Adipocyte (in vitro differentiated cells): ENCODE measurements around the gene COL16A1.

Experiments used
- DNase-seq: peaks from one replicate; pipeline ENCODE4 v3.0.0-alpha.2; 2015; ENCODE audit warnings: low read depth
- H3K27me3 ChIP-seq: replicated peaks from 2 replicates; pipeline ENCODE4 v1.7.0; 2013; ENCODE audit warnings: mild to moderate bottlenecking, low read length, moderate library complexity; ENCODE audit not compliant: control insufficient read depth, insufficient read depth
- H3K36me3 ChIP-seq: 2 replicates; pipeline ENCODE4 v1.7.0; 2013; ENCODE audit warnings: low read length, mild to moderate bottlenecking, moderate library complexity; ENCODE audit not compliant: control insufficient read depth, insufficient read depth, severe bottlenecking
- H3K4me1 ChIP-seq: 2 replicates; pipeline ENCODE4 v1.7.0; 2013; ENCODE audit warnings: mild to moderate bottlenecking, low read length, moderate library complexity; ENCODE audit not compliant: control insufficient read depth, insufficient read depth
- H3K4me3 ChIP-seq: 2 replicates; pipeline ENCODE4 v1.7.0; 2013; ENCODE audit warnings: mild to moderate bottlenecking, low read length, moderate library complexity
- H3K9ac ChIP-seq: 2 replicates; pipeline ENCODE4 v1.7.0; 2013; ENCODE audit warnings: mild to moderate bottlenecking, low read length, moderate library complexity
- H3K9me3 ChIP-seq: 2 replicates; pipeline ENCODE4 v1.7.0; 2013; ENCODE audit warnings: mild to moderate bottlenecking, low read length, moderate library complexity; ENCODE audit not compliant: control insufficient read depth

The COL16A1 gene

GRCh38 chr1:31617916-31618746 lies 85.7 kb downstream of the COL16A1 start:
- H3K9ac ChIP-seq = no peak overlapping the region
- peak; percentile 75 for DNase-seq
- no peaks in the 10 kb centered on the region for H3K9me3 ChIP-seq
- peak overlapping the region; percentile 69 for H3K4me3 ChIP-seq
- peaks cover 20% of the 10 kb centered on the region for H3K27me3 ChIP-seq
- H3K4me1 ChIP-seq = no peaks in the 10 kb centered on the region
- H3K36me3 ChIP-seq = no peaks in the 10 kb centered on the region

- Histone ChIP-seq H3K36me3 (no peaks in the 10 kb centered on the region), H3K27me3 (peaks cover 20% of the 10 kb centered on the region), H3K9me3 (no peaks in the 10 kb centered on the region), H3K4me3 (peak within 1 kb of the TSS; percentile 69), H3K4me1 (no peaks in the 10 kb centered on the region), H3K9ac (no peak within 1 kb of the TSS)
- DNase-seq = peak; percentile 9
Observed at GRCh38 chr1:31617218-31617915, 86.5 kb downstream of the COL16A1 start, which contains the start of gene HCRTR1. HCRTR1 (plus strand) TSS chr1:31617689; CDS start chr1:31619193, 1,504 bp downstream.

DNA sequence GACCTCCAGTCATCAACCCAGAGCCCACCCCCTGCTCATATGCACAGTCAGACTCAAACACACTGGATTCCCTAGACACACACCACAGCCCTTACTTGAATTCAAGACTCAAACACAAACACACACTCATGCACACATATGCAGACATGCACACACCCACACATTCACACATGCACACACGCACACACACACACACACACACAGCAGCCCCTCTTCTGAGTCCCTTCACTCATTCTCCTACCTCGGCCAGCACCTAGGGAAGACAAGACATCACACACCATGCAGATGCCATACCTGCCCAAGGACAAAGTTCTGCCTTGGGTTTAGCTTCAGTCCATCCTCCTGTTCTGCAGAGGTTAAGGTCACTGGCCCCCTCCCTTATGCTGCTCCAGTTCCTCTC lies 87.9 kb downstream of the COL16A1 start:
- Histone ChIP-seq H3K4me3 (no peak overlapping the region), H3K36me3 (no peaks in the 10 kb centered on the region), H3K9ac (no peak overlapping the region), H3K27me3 (peaks cover 20% of the 10 kb centered on the region), H3K4me1 (no peaks in the 10 kb centered on the region), H3K9me3 (no peaks in the 10 kb centered on the region)
- no peak for DNase-seq

DNA sequence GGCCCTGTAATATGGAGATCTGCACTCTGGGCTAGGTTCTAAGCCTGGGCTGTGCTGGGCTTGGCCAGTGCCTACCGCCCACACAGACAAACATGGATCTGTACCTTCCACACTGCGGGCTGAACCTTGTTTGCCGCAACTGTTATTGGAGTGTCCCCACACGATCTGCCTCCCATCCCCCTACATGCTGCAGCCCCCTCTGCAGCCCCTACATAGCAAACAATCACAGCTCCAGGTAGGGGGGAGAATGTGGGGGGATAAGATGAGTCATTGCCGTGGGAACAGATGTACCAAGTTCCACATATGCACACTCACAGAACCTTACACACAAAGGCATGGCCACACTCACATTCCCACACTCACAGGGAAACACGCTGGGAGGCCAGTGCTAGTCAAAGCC lies 88.4 kb downstream of the COL16A1 start:
- Histone ChIP-seq H3K36me3 (no peaks in the 10 kb centered on the region), H3K9ac (no peak overlapping the region), H3K4me1 (no peaks in the 10 kb centered on the region), H3K27me3 (peaks cover 20% of the 10 kb centered on the region), H3K9me3 (no peaks in the 10 kb centered on the region), H3K4me3 (no peak overlapping the region)
- no peak for DNase-seq

GRCh38 chr1:31614414-31615005 lies 89.3 kb downstream of the COL16A1 start:
- H3K9ac ChIP-seq = no peak overlapping the region
- no peaks in the 10 kb centered on the region for H3K36me3 ChIP-seq
- H3K4me1 ChIP-seq = no peaks in the 10 kb centered on the region

DNA sequence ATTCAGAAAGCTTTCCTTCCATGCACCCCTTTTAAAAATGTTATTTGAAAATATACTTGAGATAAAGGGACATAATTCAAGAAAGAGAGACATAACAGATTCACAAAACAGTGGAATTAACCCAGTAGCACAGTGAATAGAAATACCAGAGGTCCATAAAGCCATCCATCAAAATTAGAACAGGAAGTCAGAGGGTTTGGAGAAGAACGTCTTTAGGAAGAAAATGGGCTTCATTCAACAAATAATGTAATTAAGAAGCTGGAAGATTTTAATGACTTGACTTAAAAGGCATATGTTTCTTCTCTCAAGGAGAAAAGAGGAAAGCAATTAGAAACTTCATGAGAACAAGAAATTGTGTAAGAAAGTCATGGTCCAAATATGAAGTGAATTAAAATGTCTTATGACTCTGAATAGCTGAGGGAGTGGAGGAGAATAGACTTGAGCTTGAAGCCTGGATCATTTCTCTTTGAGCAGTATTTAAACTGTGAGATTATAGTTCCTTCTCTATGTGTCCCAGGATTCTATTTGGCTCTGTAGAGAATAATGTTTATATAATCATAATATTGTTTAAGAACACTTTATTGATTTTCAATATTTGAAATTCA lies 94.2 kb downstream of the COL16A1 start:
- no peaks in the 10 kb centered on the region for H3K9me3 ChIP-seq
- H3K4me3 ChIP-seq = no peak overlapping the region
- H3K4me1 ChIP-seq = no peaks in the 10 kb centered on the region
- no peaks in the 10 kb centered on the region for H3K36me3 ChIP-seq
- DNase-seq = peak; percentile 34
- no peaks in the 10 kb centered on the region for H3K27me3 ChIP-seq
- H3K9ac ChIP-seq = no peak overlapping the region

More at GRCh38 chr1:31614414-31615005, 89.3 kb downstream of the COL16A1 start:
- peaks cover 20% of the 10 kb centered on the region for H3K27me3 ChIP-seq
- H3K4me3 ChIP-seq = no peak overlapping the region
- H3K9me3 ChIP-seq = no peaks in the 10 kb centered on the region
- no peak for DNase-seq

GRCh38 chr1:31607360-31607759 lies 96.5 kb downstream of the COL16A1 start:
- H3K4me3 ChIP-seq = no peak overlapping the region
- H3K9me3 ChIP-seq = no peaks in the 10 kb centered on the region
- no peaks in the 10 kb centered on the region for H3K4me1 ChIP-seq
- DNase-seq = no peak
- H3K9ac ChIP-seq = no peak overlapping the region
- H3K36me3 ChIP-seq = no peaks in the 10 kb centered on the region
- no peaks in the 10 kb centered on the region for H3K27me3 ChIP-seq

GRCh38 chr1:31605908-31606427 lies 97.8 kb downstream of the COL16A1 start:
- Histone ChIP-seq H3K9me3 (no peaks in the 10 kb centered on the region), H3K9ac (no peak overlapping the region), H3K27me3 (no peaks in the 10 kb centered on the region), H3K36me3 (no peaks in the 10 kb centered on the region), H3K4me3 (no peak overlapping the region), H3K4me1 (no peaks in the 10 kb centered on the region)
- DNase-seq = no peak
